Keratinocyte (primary cell): ENCODE data around the gene CDH13.

Experiments used
- EZH2 ChIP-seq: IDR thresholded peaks from one replicate; pipeline ENCODE4 v1.6.1; 2012; ENCODE audit warnings: inconsistent platforms, mild to moderate bottlenecking, low read length, moderate library complexity
- TF ChIP-seq, protein P1 (sequence below), 3 experiments: IDR thresholded peaks in 1 of 3; conservative IDR thresholded peaks in 1 of 3; optimal IDR thresholded peaks in 1 of 3; 2 replicates in 2 of 3; 3 replicates in 1 of 3; pipeline versions ENCODE3 to v1.5.1; 2011; ENCODE audit warnings: low read length in 3 of 3, mild to moderate bottlenecking in 3 of 3, moderate library complexity in 2 of 3, control low read depth in 1 of 3, inconsistent platforms in 1 of 3; ENCODE audit not compliant: insufficient read depth in 2 of 3; ENCODE audit errors: extremely low read depth in 1 of 3

DNA sequence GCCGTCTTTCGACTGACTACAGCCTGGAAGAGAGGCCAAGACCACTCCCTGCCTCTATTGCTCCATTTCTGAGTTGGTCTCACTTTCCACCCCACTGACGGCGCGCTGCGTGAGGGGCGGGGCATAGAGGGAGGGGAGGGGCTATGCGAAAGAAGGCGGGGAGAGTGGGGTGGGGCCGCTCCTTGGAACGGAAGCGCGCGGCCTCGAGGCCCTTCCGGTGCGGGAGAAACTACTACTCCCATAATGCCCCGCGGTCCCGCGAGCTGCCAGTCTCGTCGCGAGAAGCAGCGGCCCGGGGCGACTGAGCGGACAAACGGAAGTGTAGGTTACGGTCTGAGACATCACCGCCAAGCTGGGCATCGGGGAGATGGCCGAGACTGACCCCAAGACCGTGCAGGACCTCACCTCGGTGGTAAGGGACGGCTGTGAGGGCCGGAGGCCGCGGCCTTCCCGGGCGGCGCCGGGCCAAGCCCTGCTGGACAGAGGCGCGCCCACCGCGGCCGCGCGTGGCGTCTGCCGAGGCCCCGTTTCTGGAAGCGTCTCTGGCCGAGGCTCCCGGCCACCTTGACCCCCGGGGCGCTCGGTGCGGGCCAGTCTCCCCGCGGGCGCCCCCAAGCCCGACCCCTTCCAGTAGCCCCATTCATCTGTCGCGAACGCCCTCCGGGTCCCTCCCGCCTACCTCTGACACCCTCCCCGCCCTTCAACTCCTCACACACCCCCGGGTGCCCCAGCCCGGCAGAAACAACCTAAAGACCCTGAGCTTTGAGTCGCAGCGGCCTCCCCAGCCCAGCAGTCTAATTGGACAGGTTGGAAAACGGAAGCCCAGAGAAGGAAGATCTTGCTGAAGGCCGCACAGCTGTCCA, 1181.2 kb downstream of the CDH13 start, which contains the start of gene HSBP1:
- TF ChIP-seq, protein P1, sequence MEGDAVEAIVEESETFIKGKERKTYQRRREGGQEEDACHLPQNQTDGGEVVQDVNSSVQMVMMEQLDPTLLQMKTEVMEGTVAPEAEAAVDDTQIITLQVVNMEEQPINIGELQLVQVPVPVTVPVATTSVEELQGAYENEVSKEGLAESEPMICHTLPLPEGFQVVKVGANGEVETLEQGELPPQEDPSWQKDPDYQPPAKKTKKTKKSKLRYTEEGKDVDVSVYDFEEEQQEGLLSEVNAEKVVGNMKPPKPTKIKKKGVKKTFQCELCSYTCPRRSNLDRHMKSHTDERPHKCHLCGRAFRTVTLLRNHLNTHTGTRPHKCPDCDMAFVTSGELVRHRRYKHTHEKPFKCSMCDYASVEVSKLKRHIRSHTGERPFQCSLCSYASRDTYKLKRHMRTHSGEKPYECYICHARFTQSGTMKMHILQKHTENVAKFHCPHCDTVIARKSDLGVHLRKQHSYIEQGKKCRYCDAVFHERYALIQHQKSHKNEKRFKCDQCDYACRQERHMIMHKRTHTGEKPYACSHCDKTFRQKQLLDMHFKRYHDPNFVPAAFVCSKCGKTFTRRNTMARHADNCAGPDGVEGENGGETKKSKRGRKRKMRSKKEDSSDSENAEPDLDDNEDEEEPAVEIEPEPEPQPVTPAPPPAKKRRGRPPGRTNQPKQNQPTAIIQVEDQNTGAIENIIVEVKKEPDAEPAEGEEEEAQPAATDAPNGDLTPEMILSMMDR (optimal IDR thresholded peaks at IDR 0.05 in 1 of 3, IDR thresholded peaks at IDR 0.05 in 1 of 3, conservative IDR thresholded peaks at IDR 0.05 in 1 of 3; ENCODE audit: extremely low read depth in 1 of 3, insufficient read depth in 2 of 3, low read length in 3 of 3): no peak
- TF ChIP-seq EZH2: no peak
